Measurements from ENCODE around the gene POP4. TPM values are rescaled to one million over a fixed set of nuclear protein-coding genes. Genes with fewer than 3 reads are reported as not detected.

Gene POP4
- total and polyA plus RNA-seq, 2 donors (not counting 3 experiments of a cell fraction or from before 2014, with no cell fraction given), result 56.2 to 64.4 TPM

DNA sequence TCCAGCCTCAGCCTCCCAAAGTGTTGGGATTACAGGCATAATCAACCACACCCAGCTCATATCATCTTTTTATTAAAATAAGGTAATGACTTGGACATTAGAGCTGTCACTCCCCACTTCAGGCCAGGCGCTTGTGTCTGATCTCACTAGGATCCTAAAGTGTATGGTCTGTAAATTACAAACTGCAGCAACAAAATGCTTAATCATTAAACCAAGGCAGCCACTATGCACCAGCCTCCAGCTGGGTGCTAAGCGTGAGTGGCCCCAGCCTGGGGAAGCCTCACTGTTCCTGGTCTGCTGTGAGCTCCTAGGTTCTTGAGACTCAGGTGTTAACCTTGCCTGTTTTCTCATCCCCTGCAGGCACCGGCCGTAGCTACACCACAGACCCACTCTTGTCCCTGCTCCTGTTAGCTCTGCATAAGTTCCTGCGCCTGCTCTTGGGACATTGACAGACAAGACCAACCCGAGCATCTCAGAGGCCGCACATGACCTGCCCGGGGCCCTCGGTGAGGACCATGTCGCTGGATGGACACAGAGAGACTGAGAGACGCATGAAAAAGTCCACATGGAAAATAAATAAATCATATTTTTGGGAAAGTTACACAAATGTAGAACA lies 42.5 kb upstream of the POP4 start:
- Histone ChIP-seq H3K9ac (replicated peaks; ENCODE audit: extremely low read depth, insufficient read depth, low read length) (no peak overlapping the region), H2AFZ (ENCODE audit: low read depth, low read length) (no peak overlapping the region), H3K9me3 (replicated peaks; ENCODE audit: control insufficient read depth, insufficient read depth, low read length) (no peaks in the 10 kb centered on the region), H3K4me2 (ENCODE audit: insufficient read depth, low read length) (no peak overlapping the region), H3K79me2 (ENCODE audit: control insufficient read depth, insufficient read depth, low read length) (no peaks in the 10 kb centered on the region), H3K27me3 (ENCODE audit: control insufficient read depth in 2 of 2, insufficient read depth in 2 of 2, low read length in 2 of 2) (no peaks in the 10 kb centered on the region), H4K20me1 (replicated peaks; ENCODE audit: control insufficient read depth, extremely low read depth, insufficient read depth, low read length) (no peaks in the 10 kb centered on the region), H3K27ac (ENCODE audit: insufficient read depth, low read depth, low read length) (no peak overlapping the region), H3K9me1 (replicated peaks; ENCODE audit: control insufficient read depth, extremely low read depth, insufficient read depth, low read length) (no peaks in the 10 kb centered on the region), H3K36me3 (ENCODE audit: control insufficient read depth in 2 of 2, extremely low read depth in 1 of 2, insufficient read depth in 2 of 2, low read length in 2 of 2) (no peaks in the 10 kb centered on the region), H3K4me3 (replicated peaks in 1 of 3; ENCODE audit: insufficient read depth in 1 of 3, low read depth in 1 of 3, low read length in 3 of 3) (no peak overlapping the region), H3K4me1 (ENCODE audit: control insufficient read depth, extremely low read depth, insufficient read depth, low read length) (no peaks in the 10 kb centered on the region)
- intact Hi-C loops (cut with micrococcal nuclease) (no loop called here), dilution Hi-C loops (cut with MboI; ENCODE audit: extremely low pct_ligation_motif_present, low sequenced_read_pairs) (no loop called here)
- TF ChIP-seq POLR2A (IDR thresholded peaks at IDR 0.05; ENCODE audit: low read depth, low read length), result no peak
- TF ChIP-seq, protein P1, sequence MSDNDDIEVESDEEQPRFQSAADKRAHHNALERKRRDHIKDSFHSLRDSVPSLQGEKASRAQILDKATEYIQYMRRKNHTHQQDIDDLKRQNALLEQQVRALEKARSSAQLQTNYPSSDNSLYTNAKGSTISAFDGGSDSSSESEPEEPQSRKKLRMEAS (IDR thresholded peaks at IDR 0.05; ENCODE audit: insufficient read depth, insufficient read length), result no peak
- no peak for TF ChIP-seq FOS (IDR thresholded peaks at IDR 0.05; ENCODE audit: borderline replicate concordance, insufficient read depth, low read length)
- TF ChIP-seq POLR2AphosphoS5 (IDR thresholded peaks at IDR 0.05; ENCODE audit: insufficient read depth, low read depth, low read length), result no peak
- TF ChIP-seq EZH2 (IDR thresholded peaks at IDR 0.05; ENCODE audit: borderline replicate concordance, low read depth, low read length, severe bottlenecking), result no peak
- TF ChIP-seq GATA2 (IDR thresholded peaks at IDR 0.05; ENCODE audit: insufficient read depth, insufficient read length, low read depth, low read length), result no peak
- TF ChIP-seq, protein P2, sequence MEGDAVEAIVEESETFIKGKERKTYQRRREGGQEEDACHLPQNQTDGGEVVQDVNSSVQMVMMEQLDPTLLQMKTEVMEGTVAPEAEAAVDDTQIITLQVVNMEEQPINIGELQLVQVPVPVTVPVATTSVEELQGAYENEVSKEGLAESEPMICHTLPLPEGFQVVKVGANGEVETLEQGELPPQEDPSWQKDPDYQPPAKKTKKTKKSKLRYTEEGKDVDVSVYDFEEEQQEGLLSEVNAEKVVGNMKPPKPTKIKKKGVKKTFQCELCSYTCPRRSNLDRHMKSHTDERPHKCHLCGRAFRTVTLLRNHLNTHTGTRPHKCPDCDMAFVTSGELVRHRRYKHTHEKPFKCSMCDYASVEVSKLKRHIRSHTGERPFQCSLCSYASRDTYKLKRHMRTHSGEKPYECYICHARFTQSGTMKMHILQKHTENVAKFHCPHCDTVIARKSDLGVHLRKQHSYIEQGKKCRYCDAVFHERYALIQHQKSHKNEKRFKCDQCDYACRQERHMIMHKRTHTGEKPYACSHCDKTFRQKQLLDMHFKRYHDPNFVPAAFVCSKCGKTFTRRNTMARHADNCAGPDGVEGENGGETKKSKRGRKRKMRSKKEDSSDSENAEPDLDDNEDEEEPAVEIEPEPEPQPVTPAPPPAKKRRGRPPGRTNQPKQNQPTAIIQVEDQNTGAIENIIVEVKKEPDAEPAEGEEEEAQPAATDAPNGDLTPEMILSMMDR (IDR thresholded peaks at IDR 0.05; ENCODE audit: extremely low read depth in 1 of 2, insufficient read depth in 1 of 2, low read depth in 1 of 2, low read length in 2 of 2), result no peak
- no peak for TF ChIP-seq MYC (IDR thresholded peaks at IDR 0.05; ENCODE audit: low read depth, low read length)
- TF ChIP-seq JUN (IDR thresholded peaks at IDR 0.05; ENCODE audit: borderline replicate concordance, insufficient read depth, insufficient read length, low read depth), result no peak
- DNase-seq (ENCODE audit: low read depth, low spot score) (no peak), FAIRE-seq (no peak)
- BruUV-seq (replicated peaks), result no TSS peak
- POLR2A ChIA-PET, result no interaction called here
- CTCF ChIA-PET, result no interaction called here
